Renal pelvis (tissue), 4 donors: Measurements from ENCODE around the gene PDIA5. TPM values are rescaled to one million over a fixed set of nuclear protein-coding genes. Genes with fewer than 3 reads are reported as not detected.

ENCODE experiments used
- DNase-seq: peaks from one replicate; pipeline ENCODE4 v3.0.0-alpha.2; 2013
- polyA plus RNA-seq, 3 donors: library from polyadenylated mRNA; unstranded; fragments of 120-200 nt; gene quantifications; one replicate each; pipeline ENCODE4 v1.2.1, GENCODE V29; 2013; ENCODE audit not compliant: insufficient read length in 3 of 3

PDIA5 gene
- polyA plus RNA-seq, 3 donors = 25.2 to 30.4 (median 25.9) TPM

GRCh38 chr3:123085932-123086627 is 19.3 kb downstream of the PDIA5 start:
- DNase-seq = no peak

GRCh38 chr3:123088387-123088786 is 21.6 kb downstream of the PDIA5 start:
- DNase-seq = peak; percentile 72

- DNase-seq = no peak
Measured at GRCh38 chr3:123089611-123090331, 22.9 kb downstream of the PDIA5 start.

- no peak for DNase-seq
Measured at GRCh38 chr3:123090728-123091531, 24.1 kb downstream of the PDIA5 start.

- DNase-seq = no peak
Measured at GRCh38 chr3:123092243-123092642, 25.4 kb downstream of the PDIA5 start.

- DNase-seq = no peak
Measured at GRCh38 chr3:123093696-123094095, 26.9 kb downstream of the PDIA5 start.

- no peak for DNase-seq
Measured at GRCh38 chr3:123094516-123095313, 27.9 kb downstream of the PDIA5 start.

GRCh38 chr3:123096126-123096525 is 29.3 kb downstream of the PDIA5 start:
- DNase-seq = no peak

- no peak for DNase-seq
Measured at GRCh38 chr3:123096731-123097130, 29.9 kb downstream of the PDIA5 start.

- no peak for DNase-seq
Measured at GRCh38 chr3:123098426-123099330, 31.9 kb downstream of the PDIA5 start.

GRCh38 chr3:123099331-123100192 is 32.7 kb downstream of the PDIA5 start:
- DNase-seq = no peak

- DNase-seq = no peak
Measured at GRCh38 chr3:123100193-123100776, 33.5 kb downstream of the PDIA5 start.

- no peak for DNase-seq
Measured at GRCh38 chr3:123102249-123102648, 35.4 kb downstream of the PDIA5 start.

GRCh38 chr3:123102826-123103225 is 36.0 kb downstream of the PDIA5 start:
- no peak for DNase-seq

- DNase-seq = no peak
Measured at GRCh38 chr3:123104550-123104949, 37.7 kb downstream of the PDIA5 start.

- DNase-seq = peak; percentile 77
Measured at GRCh38 chr3:123105201-123106189, 38.7 kb downstream of the PDIA5 start.

GRCh38 chr3:123110282-123110975 is 43.6 kb downstream of the PDIA5 start:
- DNase-seq = no peak
